HCT116 (cell line): ENCODE data around the gene MPIG6B. TPM values are rescaled to one million over a fixed set of nuclear protein-coding genes. Genes with fewer than 3 reads are reported as not detected.

ENCODE experiments used
- ATAC-seq: fragments of 200-7000 bp; cut with Tn5 transposase; 2 replicates; pipeline ENCODE4 v1.9.1; 2020; ENCODE audit warnings: mild to moderate bottlenecking, moderate library complexity
- BruUV-seq: library from RNA; stranded (reverse); fragments of 400-500 nt; replicated peaks from 2 replicates; lab custom pipeline; 2021; lab: Mats Ljungman, UMichigan
- CTCF ChIA-PET: fragments of 300-600 bp; sonication (Branson Sonifier 250); formaldehyde crosslinking; loops from one replicate; lab custom pipeline; 2021; ENCODE audit warnings: antibody characterized with exemption; lab: Charles Lee
- POLR2A ChIA-PET: fragments of 300-600, 350-600 bp; sonication (Branson Sonifier 250); formaldehyde crosslinking; loops from one replicate; lab custom pipeline; 2021; ENCODE audit warnings: antibody characterized with exemption; lab: Charles Lee
- RAD21 ChIA-PET, 2 experiments: fragments of 300-600 bp; sonication (Branson Sonifier 250); formaldehyde crosslinking; loops; one replicate each; lab custom pipeline; 2023; ENCODE audit warnings: low total read pairs in 2 of 2; ENCODE audit not compliant: uncharacterized antibody in 2 of 2, unreplicated experiment in 2 of 2, low non-redundant PET in 1 of 2; lab: Charles Lee
- DNase-seq: peaks from one replicate; pipeline ENCODE4 v3.0.0-alpha.2; 2010; ENCODE audit warnings: low read depth, low spot score
- H2AFZ ChIP-seq: fragments of 200-600 bp; shearing (Covaris generic), sonication (generic); 2 replicates; pipeline ENCODE4 v1.6.1; 2017; ENCODE audit warnings: low read depth, mixed run types, mixed read lengths, antibody characterized with exemption, low read length; ENCODE audit not compliant: poor library complexity, severe bottlenecking
- H3K27ac ChIP-seq: 2 replicates; pipeline ENCODE4 v1.5.1; 2012; ENCODE audit warnings: low read depth, low read length
- H3K27me3 ChIP-seq: fragments of 200-600 bp; sonication (generic); 2 replicates; pipeline ENCODE4 v1.6.1; 2016; ENCODE audit warnings: mixed run types, low read length, mixed read lengths; ENCODE audit not compliant: insufficient read depth
- H3K36me3 ChIP-seq, 2 experiments: fragments of 200-500 bp in 1 of 2; fragments of 200-600 bp in 1 of 2; sonication (Bioruptor generic) in 1 of 2; sonication (generic) in 1 of 2; 2 replicates each; pipeline versions ENCODE4 v1.5.1 to v1.6.1; 2014 to 2016; ENCODE audit warnings: low read length in 2 of 2, inconsistent platforms in 1 of 2, mixed read lengths in 1 of 2, mixed run types in 1 of 2; ENCODE audit not compliant: insufficient read depth in 2 of 2, control insufficient read depth in 1 of 2
- H3K4me1 ChIP-seq, 2 experiments: fragments of 200-600 bp in 1 of 2; sonication (generic) in 1 of 2; 2 replicates each; pipeline versions ENCODE4 v1.5.1 to v1.6.1; 2012 to 2017; ENCODE audit warnings: low read length in 2 of 2, inconsistent platforms in 1 of 2, mild to moderate bottlenecking in 1 of 2, mixed read lengths in 1 of 2, mixed run types in 1 of 2, moderate library complexity in 1 of 2; ENCODE audit not compliant: insufficient read depth in 2 of 2, control insufficient read depth in 1 of 2
- H3K4me2 ChIP-seq: fragments of 200-600 bp; sonication (generic); 2 replicates; pipeline ENCODE4 v1.6.1; 2017; ENCODE audit warnings: mixed run types, low read length, mixed read lengths
- H3K4me3 ChIP-seq, 2 experiments: fragments of 200-600 bp in 1 of 2; sonication (generic) in 1 of 2; replicated peaks in 1 of 2; 2 replicates each; pipeline ENCODE4 v1.5.1; 2011 to 2016; ENCODE audit warnings: low read length in 2 of 2, control low read depth in 1 of 2, low read depth in 1 of 2, mild to moderate bottlenecking in 1 of 2, mixed read lengths in 1 of 2, mixed run types in 1 of 2
- H3K79me2 ChIP-seq: fragments of 200-600 bp; sonication (generic); 2 replicates; pipeline ENCODE4 v1.6.1; 2017; ENCODE audit warnings: mild to moderate bottlenecking, mixed run types, low read length, moderate library complexity, mixed read lengths; ENCODE audit not compliant: insufficient read depth
- H3K9ac ChIP-seq: fragments of 200-600 bp; sonication (generic); 2 replicates; pipeline ENCODE4 v1.6.1; 2016; ENCODE audit warnings: low read length, mixed read lengths
- H3K9me2 ChIP-seq: fragments of 200-600 bp; sonication (generic), shearing (Covaris generic); 2 replicates; pipeline ENCODE4 v1.6.1; 2017; ENCODE audit warnings: mixed run types, mild to moderate bottlenecking, moderate library complexity; ENCODE audit not compliant: insufficient read depth
- H3K9me3 ChIP-seq, 2 experiments: fragments of 200-500 bp in 1 of 2; fragments of 200-600 bp in 1 of 2; sonication (Bioruptor generic) in 1 of 2; sonication (generic) in 1 of 2; 2 replicates each; pipeline ENCODE4 v1.6.1; 2014 to 2017; ENCODE audit warnings: low read length in 2 of 2, mixed read lengths in 2 of 2, inconsistent platforms in 1 of 2, low read depth in 1 of 2, mild to moderate bottlenecking in 1 of 2, mixed run types in 1 of 2, moderate library complexity in 1 of 2; ENCODE audit not compliant: control insufficient read depth in 1 of 2, insufficient read depth in 1 of 2
- H4K20me1 ChIP-seq: fragments of 200-600 bp; sonication (generic), shearing (Covaris generic); 2 replicates; pipeline ENCODE4 v1.6.1; 2017; ENCODE audit warnings: mixed run types, mild to moderate bottlenecking, moderate library complexity; ENCODE audit not compliant: insufficient read depth
- ATF3 ChIP-seq: IDR thresholded peaks from 2 replicates; pipeline ENCODE4 v1.6.1; 2012
- CBX3 ChIP-seq: IDR thresholded peaks from 2 replicates; pipeline ENCODE4 v1.6.1; 2012; ENCODE audit warnings: low read depth
- CTCF ChIP-seq, 3 experiments: fragments of 200-600 bp in 1 of 3; sonication (generic) in 1 of 3; IDR thresholded peaks in 2 of 3; conservative IDR thresholded peaks in 1 of 3; 2 replicates each; pipeline ENCODE4 v1.5.1; 2012 to 2017; ENCODE audit warnings: low read depth in 2 of 3, low read length in 2 of 3, antibody characterized with exemption in 1 of 3, borderline replicate concordance in 1 of 3, control low read depth in 1 of 3, mild to moderate bottlenecking in 1 of 3, mixed read lengths in 1 of 3, mixed run types in 1 of 3, moderate library complexity in 1 of 3; ENCODE audit not compliant: insufficient read depth in 1 of 3
- ELF1 ChIP-seq: IDR thresholded peaks from 2 replicates; pipeline ENCODE4 v1.6.1; 2012; ENCODE audit warnings: low read depth, borderline replicate concordance
- EZH2 ChIP-seq: fragments of 200-600 bp; sonication (generic); IDR thresholded peaks from 2 replicates; pipeline ENCODE4 v1.6.1; 2017; ENCODE audit warnings: antibody characterized with exemption, mixed run types
- EZH2phosphoT487 ChIP-seq: fragments of 200-600 bp; IDR thresholded peaks from 2 replicates; pipeline ENCODE4 v1.6.1; 2018; ENCODE audit warnings: antibody characterized with exemption, borderline replicate concordance
- JUND ChIP-seq: IDR thresholded peaks from 2 replicates; pipeline ENCODE4 v1.6.1; 2012
- POLR2A ChIP-seq: IDR thresholded peaks from 2 replicates; pipeline ENCODE4 v1.7.0; 2011; ENCODE audit warnings: borderline replicate concordance; ENCODE audit not compliant: insufficient read depth, insufficient read length; ENCODE audit errors: extremely low read depth
- RAD21 ChIP-seq: IDR thresholded peaks from 2 replicates; pipeline ENCODE4 v1.6.1; 2012; ENCODE audit warnings: low read depth, mild to moderate bottlenecking
- REST ChIP-seq: IDR thresholded peaks from 2 replicates; pipeline ENCODE4 v1.6.1; 2012; ENCODE audit warnings: low read depth
- SIN3A ChIP-seq: IDR thresholded peaks from 2 replicates; pipeline ENCODE4 v1.6.1; 2012; ENCODE audit warnings: low read depth
- SRF ChIP-seq: IDR thresholded peaks from 2 replicates; pipeline ENCODE4 v1.6.1; 2012; ENCODE audit warnings: low read depth
- YY1 ChIP-seq: IDR thresholded peaks from 2 replicates; pipeline ENCODE4 v1.6.1; 2011; ENCODE audit warnings: low read length, low read depth, moderate library complexity, mild to moderate bottlenecking; ENCODE audit not compliant: insufficient replicate concordance; ENCODE audit errors: extremely low read depth
- ZBTB33 ChIP-seq: IDR thresholded peaks from 2 replicates; pipeline ENCODE4 v1.6.1; 2011; ENCODE audit warnings: mild to moderate bottlenecking, low read length, moderate library complexity; ENCODE audit not compliant: insufficient replicate concordance; ENCODE audit errors: extremely low read depth
- intact Hi-C: fragments of 100-400 bp; cut with micrococcal nuclease; formaldehyde crosslinking; loops from 2 replicates; pipeline ENCODE4 v1.10.0; 2022
- total RNA-seq: library from RNA; stranded (reverse); gene quantifications from one replicate; pipeline ENCODE4 v1.2.1, GENCODE V29; 2021; ENCODE audit not compliant: unreplicated experiment

The MPIG6B gene
- total RNA-seq, 1 experiment from 2014 or later: 0.42 TPM

- Histone ChIP-seq H3K4me3 (0 out of 4 replicates have a peak overlapping the region, but pooled peaks of 1 of the 2 experiments have one; percentile 15), H3K4me1 (peaks cover 34 to 45% of the 10 kb centered on the region in 2 experiments), H3K4me2 (peak overlapping the region; percentile 67), H2AFZ (peak overlapping the region; percentile 79), H3K9me3 (no peaks in the 10 kb centered on the region), H3K9ac (peak overlapping the region; percentile 28), H3K9me2 (no peaks in the 10 kb centered on the region), H3K36me3 (no peaks in the 10 kb centered on the region), H3K27ac (no peak overlapping the region), H3K79me2 (no peaks in the 10 kb centered on the region), H4K20me1 (no peaks in the 10 kb centered on the region), H3K27me3 (no peaks in the 10 kb centered on the region)
- no TSS peak for BruUV-seq
- TF ChIP-seq SIN3A (no peak), POLR2A (no peak), CTCF (IDR thresholded peaks at IDR 0.05 in 2 of 3, conservative IDR thresholded peaks at IDR 0.05 in 1 of 3; ENCODE audit: borderline replicate concordance in 1 of 3, insufficient read depth in 1 of 3, low read depth in 2 of 3, low read length in 2 of 3) (no peak), EZH2 (no peak), ELF1 (no peak), ZBTB33 (no peak), REST (no peak), EZH2phosphoT487 (no peak), ATF3 (no peak), CBX3 (no peak), RAD21 (no peak), JUND (no peak), YY1 (no peak), SRF (no peak)
- RAD21 ChIA-PET: no interaction called here
- ATAC-seq (peak; percentile 6; the same call in 1 of the 2 replicates), DNase-seq (no peak)
- intact Hi-C loops: no loop called here
- POLR2A ChIA-PET: interaction anchor here (1.0 to 1.2 kb wide), 2 partner anchors 10 to 113 kb away, joined by 5 read pairs; partner anchors contain the start of genes ABHD16A and HSPA1B
- CTCF ChIA-PET: no interaction called here
Measured at GRCh38 chr6:31713991-31714684, 9.0 kb upstream of the MPIG6B start.
